GM12892 (cell line): ENCODE data around the gene DKKL1.

ENCODE experiments used
- POLR2A ChIP-seq: IDR thresholded peaks from 2 replicates; pipeline ENCODE4 v1.6.1; 2011; ENCODE audit warnings: low read depth, low read length, control low read depth
- POLR2AphosphoS5 ChIP-seq: IDR thresholded peaks from 2 replicates; pipeline ENCODE4 v1.6.1; 2011; ENCODE audit warnings: low read depth, low read length, control low read depth
- TAF1 ChIP-seq: IDR thresholded peaks from 2 replicates; pipeline ENCODE4 v1.6.1; 2011; ENCODE audit warnings: low read depth, mild to moderate bottlenecking, control low read depth, low read length, borderline replicate concordance

DNA sequence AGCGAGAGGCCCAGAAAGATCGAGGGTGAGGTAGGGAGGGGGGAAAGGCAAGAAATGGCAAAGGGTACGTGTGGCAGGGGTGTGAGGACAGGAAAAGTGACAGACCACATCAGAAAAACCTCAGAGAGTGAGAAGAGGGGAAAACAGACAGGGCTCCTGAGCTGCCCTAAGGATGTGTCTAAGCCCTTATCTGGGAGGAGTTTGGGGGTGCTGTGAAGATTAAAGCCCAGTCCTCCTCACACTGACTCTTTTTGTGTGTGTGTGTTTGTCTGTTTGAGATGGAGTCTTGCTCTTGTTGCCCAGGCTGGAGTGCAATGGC is 60.3 kb downstream of the DKKL1 start:
- TF ChIP-seq POLR2A (no peak), TAF1 (no peak), POLR2AphosphoS5 (no peak)
